Measurements from ENCODE around the gene SYT7. TPM values are rescaled to one million over a fixed set of nuclear protein-coding genes. Genes with fewer than 3 reads are reported as not detected.

SYT7 gene
- total and polyA plus RNA-seq, 2 donors (not counting 1 experiment from before 2014, with no cell fraction given), result not detected

GRCh38 chr11:61485080-61485479 lies 95.8 kb downstream of the SYT7 start:
- DNase-seq (no peak), ATAC-seq (ENCODE audit: low read depth) (no peak)
- Mint-ChIP-seq H3K9me3 (ENCODE audit: insufficient read depth) (no peaks in the 10 kb centered on the region), H3K27me3 (peaks cover 11% of the 10 kb centered on the region), H3K27ac (no peak overlapping the region), H3K4me1 (no peaks in the 10 kb centered on the region), H3K4me3 (no peak overlapping the region)
- no peak overlapping the region for H3K4me2 ChIP-seq (replicated peaks; ENCODE audit: low read depth, low read length, poor library complexity, severe bottlenecking)
- WGBS (ENCODE audit: insufficient coverage), result 100% methylated on average over 3 of the region's 11 CpGs
- CTCF ChIA-PET, result no interaction called here
- no peaks in the 10 kb centered on the region for H3K4me1 ChIP-seq (ENCODE audit: control insufficient read depth in 2 of 2, insufficient read depth in 2 of 2, low read length in 2 of 2)
- no peaks in the 10 kb centered on the region for H4K20me1 ChIP-seq (ENCODE audit: control insufficient read depth, insufficient read depth, low read length, poor library complexity, severe bottlenecking)
- H3K79me2 ChIP-seq (ENCODE audit: control insufficient read depth, insufficient read depth, low read length), result no peaks in the 10 kb centered on the region
- no peak overlapping the region for H3K27ac ChIP-seq (ENCODE audit: low read length in 2 of 2)
- no peak overlapping the region for H3K4me3 ChIP-seq (ENCODE audit: control extremely low read depth in 1 of 5, extremely low read depth in 1 of 5, insufficient read depth in 1 of 5, low read depth in 2 of 5, low read length in 4 of 5)
- no peak overlapping the region for H2AFZ ChIP-seq (ENCODE audit: insufficient read depth, low read depth, low read length, poor library complexity, severe bottlenecking)
- peaks cover 0 to 5% (median 1%) of the 10 kb centered on the region in 3 donors for H3K9me3 ChIP-seq (ENCODE audit: control extremely low read depth in 1 of 3, control insufficient read depth in 2 of 3, insufficient read depth in 1 of 3, low read length in 2 of 3)
- POLR2A ChIA-PET, result no interaction called here
- H3K9ac ChIP-seq (ENCODE audit: low read length), result no peak overlapping the region
- peaks cover 0 to 7% (median 0%) of the 10 kb centered on the region in 4 experiments for H3K27me3 ChIP-seq (replicated peaks in 1 of 4; ENCODE audit: control extremely low read depth in 1 of 4, control insufficient read depth in 3 of 4, insufficient read depth in 4 of 4, low read length in 3 of 4)
- peaks cover 0 to 2% of the 10 kb centered on the region in 2 experiments for H3K36me3 ChIP-seq (replicated peaks in 1 of 2; ENCODE audit: control extremely low read depth in 1 of 2, control insufficient read depth in 1 of 2, extremely low read depth in 1 of 2, insufficient read depth in 2 of 2, low read length in 1 of 2)
- intact Hi-C loops (cut with micrococcal nuclease), result no loop called here
- TF ChIP-seq CTCF (IDR thresholded peaks at IDR 0.05) (no peak), EZH2 (IDR thresholded peaks at IDR 0.05; ENCODE audit: borderline replicate concordance, insufficient read depth, low read depth, low read length, poor library complexity, severe bottlenecking) (no peak)

GRCh38 chr11:61484541-61484940 lies 96.3 kb downstream of the SYT7 start:
- Histone ChIP-seq H3K9ac (ENCODE audit: low read length) (no peak overlapping the region), H3K9me3 (ENCODE audit: control extremely low read depth in 1 of 3, control insufficient read depth in 2 of 3, insufficient read depth in 1 of 3, low read length in 2 of 3) (peaks cover 0 to 5% (median 1%) of the 10 kb centered on the region in 3 donors), H3K4me1 (ENCODE audit: control insufficient read depth in 2 of 2, insufficient read depth in 2 of 2, low read length in 2 of 2) (no peaks in the 10 kb centered on the region), H3K4me2 (replicated peaks; ENCODE audit: low read depth, low read length, poor library complexity, severe bottlenecking) (no peak overlapping the region), H4K20me1 (ENCODE audit: control insufficient read depth, insufficient read depth, low read length, poor library complexity, severe bottlenecking) (no peaks in the 10 kb centered on the region), H3K27ac (ENCODE audit: low read length in 2 of 2) (no peak overlapping the region), H3K4me3 (ENCODE audit: control extremely low read depth in 1 of 5, extremely low read depth in 1 of 5, insufficient read depth in 1 of 5, low read depth in 2 of 5, low read length in 4 of 5) (no peak overlapping the region), H3K36me3 (replicated peaks in 1 of 2; ENCODE audit: control extremely low read depth in 1 of 2, control insufficient read depth in 1 of 2, extremely low read depth in 1 of 2, insufficient read depth in 2 of 2, low read length in 1 of 2) (peaks cover 0 to 2% of the 10 kb centered on the region in 2 experiments), H3K27me3 (replicated peaks in 1 of 4; ENCODE audit: control extremely low read depth in 1 of 4, control insufficient read depth in 3 of 4, insufficient read depth in 4 of 4, low read length in 3 of 4) (peaks cover 0 to 7% (median 0%) of the 10 kb centered on the region in 4 experiments), H2AFZ (ENCODE audit: insufficient read depth, low read depth, low read length, poor library complexity, severe bottlenecking) (no peak overlapping the region), H3K79me2 (ENCODE audit: control insufficient read depth, insufficient read depth, low read length) (no peaks in the 10 kb centered on the region)
- Mint-ChIP-seq H3K4me1 (no peaks in the 10 kb centered on the region), H3K27ac (no peak overlapping the region), H3K9me3 (ENCODE audit: insufficient read depth) (no peaks in the 10 kb centered on the region), H3K27me3 (peaks cover 11% of the 10 kb centered on the region), H3K4me3 (no peak overlapping the region)
- 88% methylated on average over 9 of the region's 11 CpGs for WGBS (ENCODE audit: insufficient coverage)
- ATAC-seq (ENCODE audit: low read depth) (no peak), DNase-seq (no peak)
- CTCF ChIA-PET, result interaction anchor here (1.0 kb wide), 1 partner anchor 9 kb away, joined by 4 read pairs; no protein-coding TSS in a partner anchor
- intact Hi-C loops (cut with micrococcal nuclease), result no loop called here
- TF ChIP-seq CTCF (IDR thresholded peaks at IDR 0.05), result no peak
- POLR2A ChIA-PET, result no interaction called here
